Liver (tissue), 9 donors: ENCODE results near the gene TGIF1. TPM values are rescaled to one million over a fixed set of nuclear protein-coding genes. Genes with fewer than 3 reads are reported as not detected.

Source experiments
- DNase-seq: peaks from one replicate; pipeline ENCODE4 v3.0.0-alpha.2; 2017; ENCODE audit warnings: low spot score
- H3K27ac ChIP-seq, 2 donors: one replicate each; pipeline ENCODE4 v1.7.0; 2013; ENCODE audit warnings: inconsistent platforms in 2 of 2, low read length in 2 of 2, control low read depth in 1 of 2, low read depth in 1 of 2, mild to moderate bottlenecking in 1 of 2
- H3K27me3 ChIP-seq, 4 donors: one replicate each; pipeline versions ENCODE4 v1.6.1 to v1.7.0; 2013; ENCODE audit warnings: low read length in 3 of 4, inconsistent platforms in 1 of 4, mild to moderate bottlenecking in 1 of 4, moderate library complexity in 1 of 4; ENCODE audit not compliant: control insufficient read depth in 4 of 4, insufficient read depth in 4 of 4
- H3K36me3 ChIP-seq, 4 donors: one replicate each; pipeline versions ENCODE4 v1.6.1 to v1.7.0; 2013; ENCODE audit warnings: low read length in 3 of 4, mild to moderate bottlenecking in 3 of 4, low read depth in 1 of 4, moderate library complexity in 1 of 4; ENCODE audit not compliant: control insufficient read depth in 4 of 4, insufficient read depth in 3 of 4
- H3K4me1 ChIP-seq, 4 donors: one replicate each; pipeline versions ENCODE4 v1.6.1 to v1.7.0; 2013; ENCODE audit warnings: low read length in 3 of 4, mild to moderate bottlenecking in 3 of 4, moderate library complexity in 1 of 4; ENCODE audit not compliant: control insufficient read depth in 4 of 4, insufficient read depth in 4 of 4
- H3K4me3 ChIP-seq, 3 donors: one replicate each; pipeline versions ENCODE4 v1.6.1 to v1.7.0; 2013; ENCODE audit warnings: low read length in 3 of 3, control low read depth in 1 of 3, low read depth in 1 of 3, mild to moderate bottlenecking in 1 of 3
- H3K9ac ChIP-seq, 2 donors: one replicate each; pipeline ENCODE4 v1.7.0; 2013; ENCODE audit warnings: low read length in 2 of 2, mild to moderate bottlenecking in 2 of 2, moderate library complexity in 2 of 2, control low read depth in 1 of 2, low read depth in 1 of 2
- H3K9me3 ChIP-seq, 4 donors: one replicate each; pipeline versions ENCODE4 v1.6.1 to v1.7.0; 2013; ENCODE audit warnings: low read length in 3 of 4; ENCODE audit not compliant: control insufficient read depth in 4 of 4
- EGR1 ChIP-seq, 2 donors: IDR thresholded peaks; 2 replicates each; pipeline ENCODE4 v1.6.1; 2016 to 2018; ENCODE audit warnings: antibody characterized with exemption in 2 of 2, low read depth in 2 of 2
- FOXA1 ChIP-seq: IDR thresholded peaks from 2 replicates; pipeline ENCODE4 v1.6.1; 2016; ENCODE audit warnings: antibody characterized with exemption
- GABPA ChIP-seq, 2 donors: IDR thresholded peaks in 1 of 2; conservative IDR thresholded peaks in 1 of 2; 2 replicates each; pipeline ENCODE4 v1.6.1; 2016; ENCODE audit warnings: antibody characterized with exemption in 2 of 2, mild to moderate bottlenecking in 1 of 2, moderate library complexity in 1 of 2
- HNF4A ChIP-seq, 2 donors: conservative IDR thresholded peaks; 2 replicates each; pipeline ENCODE4 v1.6.1; 2016; ENCODE audit warnings: antibody characterized with exemption in 2 of 2, mild to moderate bottlenecking in 2 of 2
- HNF4G ChIP-seq: IDR thresholded peaks from 2 replicates; pipeline ENCODE4 v1.6.1; 2016; ENCODE audit warnings: antibody characterized with exemption
- JUND ChIP-seq, 2 donors: IDR thresholded peaks; 2 replicates each; pipeline ENCODE4 v1.6.1; 2016; ENCODE audit warnings: antibody characterized with exemption in 2 of 2
- MAX ChIP-seq: IDR thresholded peaks from 2 replicates; pipeline ENCODE4 v1.6.1; 2016; ENCODE audit warnings: antibody characterized with exemption
- NR2F2 ChIP-seq: IDR thresholded peaks from 2 replicates; pipeline ENCODE4 v1.6.1; 2016; ENCODE audit warnings: antibody characterized with exemption
- RAD21 ChIP-seq, 2 donors: IDR thresholded peaks; 2 replicates each; pipeline ENCODE4 v1.6.1; 2016; ENCODE audit warnings: antibody characterized with exemption in 2 of 2, mild to moderate bottlenecking in 2 of 2
- REST ChIP-seq: IDR thresholded peaks from 2 replicates; pipeline ENCODE4 v1.6.1; 2016; ENCODE audit warnings: antibody characterized with exemption, mild to moderate bottlenecking
- RXRA ChIP-seq, 2 donors: IDR thresholded peaks; 2 replicates each; pipeline ENCODE4 v1.6.1; 2017 to 2018; ENCODE audit warnings: antibody characterized with exemption in 2 of 2, mild to moderate bottlenecking in 1 of 2
- SP1 ChIP-seq: IDR thresholded peaks from 2 replicates; pipeline ENCODE4 v1.6.1; 2018; ENCODE audit warnings: antibody characterized with exemption, mild to moderate bottlenecking
- TAF1 ChIP-seq: conservative IDR thresholded peaks from 2 replicates; pipeline ENCODE4 v1.6.1; 2016; ENCODE audit warnings: antibody characterized with exemption, mild to moderate bottlenecking
- YY1 ChIP-seq: IDR thresholded peaks from 2 replicates; pipeline ENCODE4 v1.6.1; 2016; ENCODE audit warnings: antibody characterized with exemption, mild to moderate bottlenecking
- ZBTB33 ChIP-seq: IDR thresholded peaks from 2 replicates; pipeline ENCODE4 v1.6.1; 2016; ENCODE audit warnings: antibody characterized with exemption
- WGBS: extraction: QIAGEN DNeasy Blood & Tissue Kit; methylation state at CpG from one replicate; pipeline ENCODE4 v1.1.7; 2013; 5-methylcytosine and 5-hydroxymethylcytosine counted together
- polyA plus RNA-seq, 2 donors: library from polyadenylated mRNA; stranded (reverse) in 1 of 2; unstranded in 1 of 2; fragments of 200-250 nt in 1 of 2; fragments of >200 nt in 1 of 2; fragmentation: Nextera tagmentation in 1 of 2; extraction: Ambion mirVana in 1 of 2; gene quantifications; one replicate each; pipeline versions ENCODE4 v1.2.1 to v1.2.3, GENCODE V29; 2013 to 2015
- total RNA-seq, 2 donors: library from RNA; depleted of rRNA; stranded (reverse); fragments of >200 nt; gene quantifications; one replicate each; pipeline ENCODE4 v1.2.3, GENCODE V29; 2014
- TF ChIP-seq, protein P1 (sequence below): fragments of 150-350 bp; IDR thresholded peaks from 2 replicates; pipeline ENCODE4 v1.5.1; 2017; ENCODE audit warnings: improper control_type of control experiment, low read depth, low read length; ENCODE audit not compliant: missing input control
- TF ChIP-seq, protein P2 (sequence below): IDR thresholded peaks from 2 replicates; pipeline ENCODE4 v1.6.1; 2016; ENCODE audit warnings: antibody characterized with exemption
- donor health status: healthy.
- donor health status: healthy.
- donor health status: healthy.
- donor health status: healthy.
- donor health status: healthy.

Gene TGIF1
- total and polyA plus RNA-seq, 4 donors = 13.1 to 26.4 (median 18.4) TPM

DNA sequence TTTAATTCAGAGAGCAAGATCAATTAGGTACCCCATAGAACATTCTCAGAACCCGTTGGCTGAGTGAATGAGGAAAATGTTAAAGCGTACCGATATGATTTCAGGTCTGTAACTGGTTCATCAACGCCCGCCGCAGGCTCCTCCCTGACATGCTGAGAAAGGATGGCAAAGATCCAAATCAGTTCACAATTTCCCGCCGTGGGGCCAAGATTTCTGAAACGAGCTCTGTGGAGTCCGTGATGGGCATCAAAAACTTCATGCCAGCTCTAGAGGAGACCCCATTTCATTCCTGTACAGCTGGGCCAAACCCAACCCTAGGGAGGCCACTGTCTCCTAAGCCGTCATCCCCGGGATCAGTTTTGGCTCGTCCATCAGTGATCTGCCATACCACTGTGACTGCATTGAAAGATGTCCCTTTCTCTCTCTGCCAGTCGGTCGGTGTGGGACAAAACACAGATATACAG, 7.3 kb downstream of the TGIF1 start:
- Histone ChIP-seq H3K36me3 (peaks cover 2 to 10% (median 5%) of the 10 kb centered on the region in 4 donors), H3K9me3 (no peaks in the 10 kb centered on the region), H3K4me3 (peak overlapping the region in 1 of 3 donors; percentile 31), H3K27me3 (no peaks in the 10 kb centered on the region), H3K27ac (peak overlapping the region; percentile 99 to 100), H3K9ac (peak overlapping the region in 1 of 2 donors; percentile 49), H3K4me1 (peaks cover 10 to 57% (median 37%) of the 10 kb centered on the region in 4 donors)
- TF ChIP-seq REST (no peak), ZBTB33 (no peak), NR2F2 (no peak), SP1 (no peak), RXRA (IDR thresholded peaks at IDR 0.05) (no peak), HNF4G (no peak)
- TF ChIP-seq, protein P1, sequence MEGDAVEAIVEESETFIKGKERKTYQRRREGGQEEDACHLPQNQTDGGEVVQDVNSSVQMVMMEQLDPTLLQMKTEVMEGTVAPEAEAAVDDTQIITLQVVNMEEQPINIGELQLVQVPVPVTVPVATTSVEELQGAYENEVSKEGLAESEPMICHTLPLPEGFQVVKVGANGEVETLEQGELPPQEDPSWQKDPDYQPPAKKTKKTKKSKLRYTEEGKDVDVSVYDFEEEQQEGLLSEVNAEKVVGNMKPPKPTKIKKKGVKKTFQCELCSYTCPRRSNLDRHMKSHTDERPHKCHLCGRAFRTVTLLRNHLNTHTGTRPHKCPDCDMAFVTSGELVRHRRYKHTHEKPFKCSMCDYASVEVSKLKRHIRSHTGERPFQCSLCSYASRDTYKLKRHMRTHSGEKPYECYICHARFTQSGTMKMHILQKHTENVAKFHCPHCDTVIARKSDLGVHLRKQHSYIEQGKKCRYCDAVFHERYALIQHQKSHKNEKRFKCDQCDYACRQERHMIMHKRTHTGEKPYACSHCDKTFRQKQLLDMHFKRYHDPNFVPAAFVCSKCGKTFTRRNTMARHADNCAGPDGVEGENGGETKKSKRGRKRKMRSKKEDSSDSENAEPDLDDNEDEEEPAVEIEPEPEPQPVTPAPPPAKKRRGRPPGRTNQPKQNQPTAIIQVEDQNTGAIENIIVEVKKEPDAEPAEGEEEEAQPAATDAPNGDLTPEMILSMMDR = no peak
- DNase-seq = no peak
- WGBS = 44% methylated on average over 15 of the region's 15 CpGs

DNA sequence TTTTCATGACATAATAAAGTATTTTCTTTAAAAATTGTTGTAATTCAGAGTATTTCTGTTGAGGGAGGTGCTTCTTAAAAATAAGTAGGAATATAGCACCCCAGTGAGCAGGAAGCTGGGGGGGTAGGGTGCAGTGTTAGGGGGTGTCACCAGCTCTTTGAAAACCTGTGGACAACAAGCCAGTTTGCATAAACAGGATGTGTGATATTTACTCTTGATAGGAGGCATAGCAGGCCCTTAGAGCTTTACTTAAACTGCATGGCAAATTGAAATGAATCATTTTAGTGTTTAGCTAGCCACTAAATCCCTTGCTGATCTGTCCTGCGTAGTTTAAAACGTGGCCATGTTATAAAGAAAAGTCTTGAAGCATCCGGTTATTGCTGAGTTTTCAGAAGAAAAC, 8.4 kb downstream of the TGIF1 start:
- no peak overlapping the region for H3K27ac ChIP-seq
- H3K9me3 ChIP-seq = no peaks in the 10 kb centered on the region
- H3K4me3 ChIP-seq = no peak overlapping the region
- 66% methylated on average over 3 of the region's 3 CpGs for WGBS
- no peak for DNase-seq
- no peaks in the 10 kb centered on the region for H3K27me3 ChIP-seq
- peaks cover 10 to 49% (median 36%) of the 10 kb centered on the region in 4 donors for H3K4me1 ChIP-seq
- H3K9ac ChIP-seq = no peak overlapping the region
- H3K36me3 ChIP-seq = peaks cover 2 to 10% (median 5%) of the 10 kb centered on the region in 4 donors
- TF ChIP-seq, protein P2, sequence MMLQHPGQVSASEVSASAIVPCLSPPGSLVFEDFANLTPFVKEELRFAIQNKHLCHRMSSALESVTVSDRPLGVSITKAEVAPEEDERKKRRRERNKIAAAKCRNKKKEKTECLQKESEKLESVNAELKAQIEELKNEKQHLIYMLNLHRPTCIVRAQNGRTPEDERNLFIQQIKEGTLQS = no peak
- TF ChIP-seq MAX = no peak
- TF ChIP-seq GABPA (IDR thresholded peaks at IDR 0.05 in 1 of 2, conservative IDR thresholded peaks at IDR 0.05 in 1 of 2) = no peak
- TF ChIP-seq HNF4A (conservative IDR thresholded peaks at IDR 0.05) = no peak
- no peak for TF ChIP-seq REST
- no peak for TF ChIP-seq RAD21 (IDR thresholded peaks at IDR 0.05)
- TF ChIP-seq TAF1 = no peak
- TF ChIP-seq, protein P1 = no peak
- no peak for TF ChIP-seq FOXA1
- no peak for TF ChIP-seq YY1
- TF ChIP-seq HNF4G = no peak
- TF ChIP-seq SP1 = no peak
- TF ChIP-seq JUND (IDR thresholded peaks at IDR 0.05) = no peak
- no peak for TF ChIP-seq EGR1 (IDR thresholded peaks at IDR 0.05; ENCODE audit: low read depth in 2 of 2)
